GM13977 (cell line): Measurements from ENCODE around the gene CORT.
"Not testable (repeated sequence)": the region's sequence is repeated elsewhere in the genome, so short reads cannot be mapped to it uniquely, and the experiment has no call there.

ENCODE experiments used
- DNase-seq: peaks from one replicate; pipeline ENCODE4 v3.0.0; 2012; ENCODE audit warnings: low spot score
- in situ Hi-C: fragments of 300-500 bp; cut with MboI; formaldehyde crosslinking; loops from one replicate; pipeline ENCODE4 v1.12.0; 2022; ENCODE audit warnings: low sequenced_read_pairs, low pct_unique_long_range_greater_than_20kb, mixed read lengths, inconsistent platforms; ENCODE audit not compliant: unreplicated experiment
- TF ChIP-seq, protein P1 (sequence below): IDR thresholded peaks from 2 replicates; pipeline ENCODE4 v1.5.1; 2012; ENCODE audit warnings: mild to moderate bottlenecking, control low read depth; ENCODE audit not compliant: insufficient read depth; ENCODE audit errors: extremely low read depth, missing control alignments

CORT gene

DNA sequence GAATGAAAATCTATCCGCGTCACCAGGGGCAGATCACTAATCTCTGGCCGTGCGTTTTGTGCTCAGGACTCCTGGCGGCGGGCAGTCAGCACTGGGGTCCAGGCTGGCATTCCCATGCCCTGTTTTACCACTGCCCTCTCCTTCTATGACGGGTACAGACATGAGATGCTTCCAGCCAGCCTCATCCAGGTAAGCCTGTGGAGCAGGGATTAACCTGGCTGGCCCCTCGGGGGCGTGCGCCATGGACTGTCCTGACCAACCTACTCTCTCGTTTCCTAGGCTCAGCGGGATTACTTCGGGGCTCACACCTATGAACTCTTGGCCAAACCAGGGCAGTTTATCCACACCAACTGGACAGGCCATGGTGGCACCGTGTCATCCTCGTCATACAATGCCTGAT is 30.5 kb upstream of the CORT start:
- DNase-seq: no peak
- TF ChIP-seq, protein P1, sequence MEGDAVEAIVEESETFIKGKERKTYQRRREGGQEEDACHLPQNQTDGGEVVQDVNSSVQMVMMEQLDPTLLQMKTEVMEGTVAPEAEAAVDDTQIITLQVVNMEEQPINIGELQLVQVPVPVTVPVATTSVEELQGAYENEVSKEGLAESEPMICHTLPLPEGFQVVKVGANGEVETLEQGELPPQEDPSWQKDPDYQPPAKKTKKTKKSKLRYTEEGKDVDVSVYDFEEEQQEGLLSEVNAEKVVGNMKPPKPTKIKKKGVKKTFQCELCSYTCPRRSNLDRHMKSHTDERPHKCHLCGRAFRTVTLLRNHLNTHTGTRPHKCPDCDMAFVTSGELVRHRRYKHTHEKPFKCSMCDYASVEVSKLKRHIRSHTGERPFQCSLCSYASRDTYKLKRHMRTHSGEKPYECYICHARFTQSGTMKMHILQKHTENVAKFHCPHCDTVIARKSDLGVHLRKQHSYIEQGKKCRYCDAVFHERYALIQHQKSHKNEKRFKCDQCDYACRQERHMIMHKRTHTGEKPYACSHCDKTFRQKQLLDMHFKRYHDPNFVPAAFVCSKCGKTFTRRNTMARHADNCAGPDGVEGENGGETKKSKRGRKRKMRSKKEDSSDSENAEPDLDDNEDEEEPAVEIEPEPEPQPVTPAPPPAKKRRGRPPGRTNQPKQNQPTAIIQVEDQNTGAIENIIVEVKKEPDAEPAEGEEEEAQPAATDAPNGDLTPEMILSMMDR: no peak
- in situ Hi-C loops: no loop called here

DNA sequence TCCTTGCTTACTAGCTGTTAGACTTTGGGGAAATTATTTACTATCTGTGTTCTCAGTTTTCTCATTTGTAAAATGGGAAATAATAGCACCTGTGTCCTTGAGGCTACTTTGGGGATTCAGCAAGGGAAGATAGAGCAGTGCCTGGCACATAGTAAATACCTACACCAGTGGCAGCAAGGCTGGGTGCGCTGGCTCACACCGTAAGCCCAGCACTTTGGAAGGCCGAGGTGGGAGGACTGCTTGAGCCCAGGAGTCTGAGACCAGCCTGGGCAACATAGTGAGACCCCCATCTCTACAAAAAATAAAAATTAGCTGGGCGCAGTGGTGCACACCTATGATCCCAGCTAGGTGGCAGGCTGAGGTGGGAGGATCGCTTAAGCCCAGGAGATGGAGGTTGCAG is 28.2 kb upstream of the CORT start:
- in situ Hi-C loops: no loop called here

DNA sequence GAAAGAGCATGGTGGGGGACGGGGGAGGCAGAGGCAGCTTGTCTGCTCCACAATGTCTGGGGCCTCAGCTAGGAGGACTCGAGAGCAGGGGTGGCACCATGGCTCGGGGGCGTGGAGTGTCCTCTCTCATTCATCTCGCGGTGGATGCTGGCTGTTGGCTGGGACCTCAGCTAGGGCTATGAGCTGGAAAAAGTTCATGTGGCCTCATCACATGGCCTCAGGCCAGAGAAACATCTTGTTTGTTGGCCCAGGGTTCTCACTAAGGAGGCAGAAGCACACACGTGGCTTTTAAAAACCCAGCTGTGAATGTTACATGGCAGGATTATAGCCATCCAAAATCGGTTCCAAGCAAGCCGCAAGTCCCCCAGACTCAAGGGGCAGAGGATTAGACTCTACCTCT is 25.8 kb upstream of the CORT start:
- in situ Hi-C loops: no loop called here
- DNase-seq: no peak
- TF ChIP-seq, protein P1: no peak

More for the DNA sequence above, 28.2 kb upstream of the CORT start:
- DNase-seq: no peak
- TF ChIP-seq, protein P1: no peak

DNA sequence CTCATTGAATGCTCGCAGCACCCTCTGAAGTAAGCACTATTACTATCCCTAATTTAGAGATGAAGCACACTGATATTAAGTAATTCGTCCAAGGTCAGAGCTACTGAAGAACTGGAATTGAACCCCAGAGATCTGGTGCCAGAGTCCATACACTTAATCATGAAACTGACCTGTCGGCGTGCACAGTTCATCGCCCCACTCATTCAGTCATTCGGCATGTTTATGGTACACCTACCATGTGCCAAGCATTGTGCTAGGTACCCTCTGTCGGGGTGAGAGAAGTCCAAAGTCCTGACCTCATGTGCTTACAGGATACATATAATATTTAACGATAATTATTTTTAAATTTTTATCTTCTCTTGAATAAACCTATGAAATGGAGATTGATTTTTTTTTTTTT is 25.2 kb upstream of the CORT start:
- TF ChIP-seq, protein P1: no peak
- in situ Hi-C loops: no loop called here
- DNase-seq: no peak

DNA sequence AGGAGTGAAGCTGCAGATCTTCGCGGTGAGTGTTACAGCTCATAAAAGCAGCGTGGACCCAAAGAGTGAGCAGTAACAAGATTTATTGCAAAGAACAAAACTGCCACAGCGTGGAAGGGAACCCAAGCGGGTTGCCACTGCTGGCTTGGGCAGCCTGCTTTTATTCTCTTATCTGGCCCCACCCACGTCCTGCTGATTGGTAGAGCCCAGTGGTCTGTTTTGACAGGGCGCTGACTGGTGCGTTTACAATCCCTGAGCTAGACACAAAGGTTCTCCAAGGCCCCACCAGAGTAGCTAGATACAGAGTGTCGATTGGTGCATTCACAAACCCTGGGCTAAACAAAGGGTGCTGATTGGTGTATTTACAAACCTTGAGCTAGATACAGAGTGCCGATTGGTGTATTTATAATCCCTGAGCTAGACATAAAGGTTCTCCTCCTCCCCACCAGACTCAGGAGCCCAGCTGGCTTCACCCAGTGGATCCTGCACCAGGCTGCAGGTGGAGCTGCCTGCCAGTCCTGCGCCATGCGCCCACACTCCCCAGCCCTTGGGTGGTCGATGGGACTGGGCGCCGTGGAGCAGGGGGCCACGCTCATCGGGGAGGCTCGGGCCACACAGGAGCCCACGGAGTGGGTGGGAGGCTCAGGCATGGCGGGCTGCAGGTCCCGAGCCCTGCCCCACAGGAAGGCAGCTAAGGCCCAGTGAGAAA is 23.9 kb upstream of the CORT start:
- DNase-seq, in situ Hi-C loops: not testable (repeated sequence)

DNA sequence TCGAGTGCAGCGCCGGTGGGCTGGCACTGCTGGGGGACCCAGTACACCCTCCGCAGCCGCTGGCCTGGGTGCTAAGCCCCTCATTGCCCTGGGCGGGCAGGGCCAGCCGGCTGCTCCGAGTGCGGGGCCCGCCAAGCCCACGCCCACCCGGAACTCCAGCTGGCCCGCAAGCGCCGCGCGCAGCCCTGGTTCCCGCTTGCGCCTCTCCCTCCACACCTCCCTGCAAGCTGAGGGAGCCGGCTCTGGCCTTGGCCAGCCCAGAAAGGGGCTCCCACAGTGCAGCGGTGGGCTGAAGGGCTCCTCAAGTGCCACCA is 23.3 kb upstream of the CORT start:
- in situ Hi-C loops, DNase-seq: not testable (repeated sequence)

DNA sequence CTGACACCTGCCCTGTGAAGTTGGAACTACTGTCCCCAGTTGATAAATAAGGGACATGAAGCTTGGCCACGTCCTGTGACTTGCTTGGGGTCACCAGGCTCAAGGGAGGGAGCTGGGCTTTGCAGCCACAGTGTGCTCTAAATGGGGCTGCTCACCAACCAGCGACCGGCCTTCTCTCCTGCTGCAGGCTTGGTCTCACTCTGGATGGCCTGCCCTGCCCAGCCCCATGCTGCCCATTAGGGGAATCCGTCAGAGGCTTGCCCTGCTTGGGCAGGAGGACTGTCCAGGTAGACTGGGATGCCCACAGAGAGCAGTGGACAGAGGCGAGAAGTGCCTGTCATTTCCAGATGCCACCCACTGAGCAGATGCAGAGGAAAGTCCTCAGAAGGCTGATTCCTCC is 20.8 kb upstream of the CORT start:
- in situ Hi-C loops: no loop called here
- DNase-seq: no peak
- TF ChIP-seq, protein P1: no peak

DNA sequence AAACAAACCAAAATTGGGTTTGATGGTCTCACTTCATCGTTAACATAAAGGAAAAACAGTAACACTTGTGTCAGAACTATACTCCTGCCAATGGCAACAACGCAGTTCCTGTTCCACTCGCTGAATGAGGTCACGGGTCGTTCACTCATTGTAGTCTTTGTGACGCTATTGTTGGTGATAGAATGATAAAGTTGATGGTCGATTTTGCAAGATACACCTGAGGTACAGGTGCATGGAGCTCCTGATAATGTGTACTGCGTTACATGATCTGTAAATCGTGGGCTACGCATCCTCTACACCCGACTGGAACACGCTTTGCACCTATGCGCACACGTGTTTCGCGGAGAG is 20.0 kb upstream of the CORT start:
- TF ChIP-seq, protein P1: no peak
- in situ Hi-C loops: loop anchor here (10.0 kb wide), 1 partner anchor 55 kb away; no protein-coding TSS in a partner anchor
- DNase-seq: no peak
